ENCODE measurements around the gene CTU2.

The CTU2 gene

GRCh38 chr16:88759245-88759975, 53.1 kb downstream of the CTU2 start:
- no peak for DNase-seq (ENCODE audit: insufficient read length, low spot score)
- no peak for FAIRE-seq

- DNase-seq (ENCODE audit: insufficient read length, low spot score): no peak
- FAIRE-seq: no peak
These were observed 53.7 kb downstream of the CTU2 start for GRCh38 chr16:88759976-88760350.

- FAIRE-seq (no peak), DNase-seq (ENCODE audit: insufficient read length, low spot score) (no peak)
These were observed 54.3 kb downstream of the CTU2 start for GRCh38 chr16:88760424-88761142.

- FAIRE-seq (no peak), DNase-seq (ENCODE audit: insufficient read length, low spot score) (no peak)
These were observed 54.8 kb downstream of the CTU2 start for GRCh38 chr16:88761143-88761534.

- no peak for FAIRE-seq
- no peak for DNase-seq (ENCODE audit: insufficient read length, low spot score)
These were observed 55.5 kb downstream of the CTU2 start for GRCh38 chr16:88761830-88762229.

- FAIRE-seq (no peak), DNase-seq (ENCODE audit: insufficient read length, low spot score) (no peak)
These were observed 56.1 kb downstream of the CTU2 start for GRCh38 chr16:88762258-88762870.

GRCh38 chr16:88762941-88763340, 56.6 kb downstream of the CTU2 start:
- no peak for DNase-seq (ENCODE audit: insufficient read length, low spot score)
- no peak for FAIRE-seq

GRCh38 chr16:88763502-88764053, 57.3 kb downstream of the CTU2 start:
- FAIRE-seq (no peak), DNase-seq (ENCODE audit: insufficient read length, low spot score) (no peak)

- FAIRE-seq: no peak
- DNase-seq (ENCODE audit: insufficient read length, low spot score): no peak
These were observed 57.8 kb downstream of the CTU2 start for GRCh38 chr16:88764080-88764479.

- DNase-seq (ENCODE audit: insufficient read length, low spot score) (peak; percentile 51), FAIRE-seq (no peak)
These were observed 58.6 kb downstream of the CTU2 start for GRCh38 chr16:88764913-88765349.
